ENCODE data around the gene CLEC1A. TPM values are rescaled to one million over a fixed set of nuclear protein-coding genes. Genes with fewer than 3 reads are reported as not detected.

Gene CLEC1A
- total and polyA plus RNA-seq, 2 of the 13 experiments (the other 11 are each of a cell fraction or from before 2014, with no cell fraction given): not detected

DNA sequence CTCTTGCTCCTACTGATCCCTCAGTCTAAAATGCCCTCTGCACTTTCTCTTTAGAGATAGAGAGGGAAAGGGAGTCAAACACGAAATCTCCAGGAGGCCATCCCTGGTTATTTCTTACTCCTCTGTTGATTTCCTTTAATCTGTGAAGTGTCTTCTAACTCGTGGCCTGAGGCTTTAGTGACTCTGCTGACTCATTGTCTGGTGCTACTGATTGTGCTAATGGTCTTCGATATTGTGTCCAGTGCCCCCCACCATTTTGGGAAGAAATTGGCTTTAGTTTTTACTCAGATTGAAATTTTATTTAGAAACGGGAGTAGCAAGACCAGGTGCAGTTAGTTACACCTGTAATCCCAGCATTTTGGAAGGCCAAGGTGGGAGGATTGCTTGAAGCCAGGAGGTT is 67.5 kb downstream of the CLEC1A start:
- Histone ChIP-seq H3K9ac (ENCODE audit: insufficient read depth, low read depth, low read length) (no peak overlapping the region), H3K9me3 (ENCODE audit: low read length) (no peaks in the 10 kb centered on the region), H3K4me1 (ENCODE audit: insufficient read depth, low read length) (no peaks in the 10 kb centered on the region), H3K4me2 (ENCODE audit: low read depth, low read length) (no peak overlapping the region), H3K79me2 (ENCODE audit: insufficient read depth, low read length) (no peaks in the 10 kb centered on the region), H2AFZ (ENCODE audit: low read length) (no peak overlapping the region), H3K27ac (ENCODE audit: extremely low read length, insufficient read depth, low read length) (no peak overlapping the region), H3K4me3 (replicated peaks in 1 of 3; ENCODE audit: insufficient read depth in 1 of 3, low read depth in 2 of 3, low read length in 3 of 3) (no peak overlapping the region), H3K27me3 (ENCODE audit: control insufficient read depth in 1 of 2, insufficient read depth in 2 of 2, low read length in 2 of 2) (peaks cover 0 to 9% of the 10 kb centered on the region in 2 experiments; a peak in 2 of 5 replicates), H3K36me3 (replicated peaks in 1 of 2; ENCODE audit: control insufficient read depth in 1 of 2, insufficient read depth in 2 of 2, low read length in 2 of 2) (no peaks in the 10 kb centered on the region), H4K20me1 (ENCODE audit: insufficient read depth, low read length) (no peaks in the 10 kb centered on the region)
- CTCF ChIA-PET (ENCODE audit: low intra/inter-chr PET ratio, low total read pairs): no interaction called here
- POLR2A ChIA-PET: no interaction called here
- in situ Hi-C loops (cut with HindIII; ENCODE audit: extremely low pct_ligation_motif_present, low pct_unique_long_range_greater_than_20kb) (no loop called here), intact Hi-C loops (cut with micrococcal nuclease; ENCODE audit: unreplicated experiment) (no loop called here)
- BruUV-seq (replicated peaks): no TSS peak
- TF ChIP-seq, protein P1, sequence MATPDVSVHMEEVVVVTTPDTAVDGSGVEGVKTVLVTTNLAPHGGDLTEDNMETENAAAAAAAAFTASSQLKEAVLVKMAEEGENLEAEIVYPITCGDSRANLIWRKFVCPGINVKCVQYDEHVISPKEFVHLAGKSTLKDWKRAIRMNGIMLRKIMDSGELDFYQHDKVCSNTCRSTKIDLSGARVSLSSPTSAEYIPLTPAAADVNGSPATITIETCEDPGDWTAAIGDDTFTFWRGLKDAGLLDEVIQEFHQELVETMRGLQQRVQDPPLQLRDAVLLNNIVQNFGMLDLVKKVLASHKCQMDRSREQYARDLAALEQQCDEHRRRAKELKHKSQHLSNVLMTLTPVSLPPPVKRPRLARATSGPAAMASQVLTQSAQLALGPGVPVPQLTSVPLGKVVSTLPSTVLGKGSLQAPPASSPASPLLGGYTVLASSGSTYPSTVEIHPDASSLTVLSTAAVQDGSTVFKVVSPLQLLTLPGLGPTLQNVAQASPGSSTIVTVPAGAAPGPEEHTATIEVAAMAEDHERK (CRISPR knock-in tag; IDR thresholded peaks at IDR 0.05; ENCODE audit: low read depth): no peak
- TF ChIP-seq SETDB1 (CRISPR knock-in tag; IDR thresholded peaks at IDR 0.05; ENCODE audit: borderline replicate concordance): no peak
- TF ChIP-seq ZNF329 (CRISPR knock-in tag; IDR thresholded peaks at IDR 0.05; ENCODE audit: low read depth): no peak
- no peak for TF ChIP-seq POLR2A (IDR thresholded peaks at IDR 0.05; ENCODE audit: insufficient read depth in 1 of 2, low read depth in 2 of 2, low read length in 2 of 2)
- TF ChIP-seq, protein P2, sequence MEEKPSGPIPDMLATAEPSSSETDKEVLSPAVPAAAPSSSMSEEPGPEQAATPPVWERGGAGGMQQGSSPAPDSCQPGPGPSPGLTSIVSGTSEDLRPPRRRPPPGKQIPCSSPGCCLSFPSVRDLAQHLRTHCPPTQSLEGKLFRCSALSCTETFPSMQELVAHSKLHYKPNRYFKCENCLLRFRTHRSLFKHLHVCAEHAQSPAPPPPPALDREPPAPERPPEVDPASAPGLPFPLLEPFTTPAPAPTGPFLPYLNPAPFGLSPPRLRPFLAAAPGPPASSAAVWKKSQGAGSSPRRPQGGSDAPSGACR (CRISPR knock-in tag; IDR thresholded peaks at IDR 0.05): no peak
- no peak for TF ChIP-seq ZBTB42 (CRISPR knock-in tag; IDR thresholded peaks at IDR 0.05)
- no peak for TF ChIP-seq FOXJ3 (CRISPR knock-in tag; IDR thresholded peaks at IDR 0.05; ENCODE audit: borderline replicate concordance)
- TF ChIP-seq CENPX (CRISPR knock-in tag; IDR thresholded peaks at IDR 0.05): no peak
- TF ChIP-seq MLLT10 (CRISPR knock-in tag; IDR thresholded peaks at IDR 0.05): no peak
- TF ChIP-seq, protein P3, sequence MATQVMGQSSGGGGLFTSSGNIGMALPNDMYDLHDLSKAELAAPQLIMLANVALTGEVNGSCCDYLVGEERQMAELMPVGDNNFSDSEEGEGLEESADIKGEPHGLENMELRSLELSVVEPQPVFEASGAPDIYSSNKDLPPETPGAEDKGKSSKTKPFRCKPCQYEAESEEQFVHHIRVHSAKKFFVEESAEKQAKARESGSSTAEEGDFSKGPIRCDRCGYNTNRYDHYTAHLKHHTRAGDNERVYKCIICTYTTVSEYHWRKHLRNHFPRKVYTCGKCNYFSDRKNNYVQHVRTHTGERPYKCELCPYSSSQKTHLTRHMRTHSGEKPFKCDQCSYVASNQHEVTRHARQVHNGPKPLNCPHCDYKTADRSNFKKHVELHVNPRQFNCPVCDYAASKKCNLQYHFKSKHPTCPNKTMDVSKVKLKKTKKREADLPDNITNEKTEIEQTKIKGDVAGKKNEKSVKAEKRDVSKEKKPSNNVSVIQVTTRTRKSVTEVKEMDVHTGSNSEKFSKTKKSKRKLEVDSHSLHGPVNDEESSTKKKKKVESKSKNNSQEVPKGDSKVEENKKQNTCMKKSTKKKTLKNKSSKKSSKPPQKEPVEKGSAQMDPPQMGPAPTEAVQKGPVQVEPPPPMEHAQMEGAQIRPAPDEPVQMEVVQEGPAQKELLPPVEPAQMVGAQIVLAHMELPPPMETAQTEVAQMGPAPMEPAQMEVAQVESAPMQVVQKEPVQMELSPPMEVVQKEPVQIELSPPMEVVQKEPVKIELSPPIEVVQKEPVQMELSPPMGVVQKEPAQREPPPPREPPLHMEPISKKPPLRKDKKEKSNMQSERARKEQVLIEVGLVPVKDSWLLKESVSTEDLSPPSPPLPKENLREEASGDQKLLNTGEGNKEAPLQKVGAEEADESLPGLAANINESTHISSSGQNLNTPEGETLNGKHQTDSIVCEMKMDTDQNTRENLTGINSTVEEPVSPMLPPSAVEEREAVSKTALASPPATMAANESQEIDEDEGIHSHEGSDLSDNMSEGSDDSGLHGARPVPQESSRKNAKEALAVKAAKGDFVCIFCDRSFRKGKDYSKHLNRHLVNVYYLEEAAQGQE (IDR thresholded peaks at IDR 0.05; ENCODE audit: borderline replicate concordance in 1 of 2, low read depth in 1 of 2, low read length in 2 of 2): no peak
- no peak for TF ChIP-seq FOXP1 (IDR thresholded peaks at IDR 0.05)
- TF ChIP-seq FOXP1 (CRISPR knock-in tag; IDR thresholded peaks at IDR 0.05): no peak
- 4% methylated on average over 4 of the region's 4 CpGs for WGBS (ENCODE audit: low lambda C conversion rate)
- ATAC-seq: no peak
- FAIRE-seq: no peak
- no peak for DNase-seq (ENCODE audit: low spot score)
